Measurements from ENCODE around the gene DRAM2.
"Not testable (repeated sequence)": the region's sequence is repeated elsewhere in the genome, so short reads cannot be mapped to it uniquely, and the experiment has no call there.

Gene DRAM2

DNA sequence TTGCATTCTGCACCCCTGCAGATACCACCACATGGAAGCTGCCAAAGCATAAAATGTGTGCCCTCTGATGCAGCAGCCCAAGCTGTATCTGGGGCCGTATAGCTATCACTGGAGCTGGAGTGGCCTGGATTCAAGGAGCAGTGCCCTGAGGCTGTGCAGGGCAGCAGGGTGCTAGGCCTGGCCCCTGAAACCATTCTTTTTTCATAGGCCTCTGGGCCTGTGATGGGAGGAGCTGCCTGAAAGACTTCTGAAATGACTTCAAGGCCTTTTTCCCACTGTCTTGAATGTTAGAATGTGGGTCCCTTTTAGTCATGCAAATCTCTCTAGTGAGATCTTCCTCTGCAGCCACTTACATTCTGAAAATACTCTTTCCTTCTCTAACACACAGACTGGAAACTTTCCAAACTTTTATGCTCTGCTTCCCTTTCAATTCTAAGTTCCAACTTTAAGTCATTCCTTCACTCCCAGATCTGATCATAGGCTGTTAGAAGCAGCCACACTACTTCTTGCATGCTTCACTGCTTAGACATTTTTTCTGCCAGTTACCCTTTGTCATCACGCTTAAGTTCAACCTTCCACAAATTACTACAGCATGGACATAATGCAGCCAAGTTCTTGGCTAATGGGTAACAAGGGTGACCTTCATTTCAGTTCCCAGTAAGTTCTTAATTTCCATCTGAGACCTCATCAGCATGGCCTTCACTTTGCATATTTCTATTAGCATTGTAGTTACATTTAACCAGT lies 42.4 kb downstream of the DRAM2 start:
- CTCF ChIA-PET, result no interaction called here

DNA sequence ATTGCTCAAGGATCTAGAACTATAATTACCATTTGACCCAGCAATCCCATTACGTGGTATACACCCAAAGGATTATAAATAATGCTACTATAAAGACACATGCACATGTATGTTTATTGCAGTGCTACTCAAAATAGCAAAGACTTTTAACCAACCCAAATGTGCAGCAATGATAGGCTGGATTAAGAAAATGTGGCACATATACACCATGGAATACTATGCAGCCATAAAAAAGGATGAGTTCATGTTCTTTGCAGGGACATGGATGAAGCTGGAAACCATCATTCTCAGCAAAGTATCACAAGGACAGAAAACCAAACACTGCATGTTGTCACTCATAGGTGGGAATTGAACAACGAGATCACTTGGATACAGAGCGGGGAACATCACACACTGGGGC lies 44.5 kb downstream of the DRAM2 start:
- DNase-seq (ENCODE audit: low spot score); CTCF ChIA-PET; H3K27ac ChIP-seq; POLR2A ChIA-PET (ENCODE audit: low non-redundant PET): not testable (repeated sequence)

More for the DNA sequence above, 42.4 kb downstream of the DRAM2 start:
- TF ChIP-seq, protein P1, sequence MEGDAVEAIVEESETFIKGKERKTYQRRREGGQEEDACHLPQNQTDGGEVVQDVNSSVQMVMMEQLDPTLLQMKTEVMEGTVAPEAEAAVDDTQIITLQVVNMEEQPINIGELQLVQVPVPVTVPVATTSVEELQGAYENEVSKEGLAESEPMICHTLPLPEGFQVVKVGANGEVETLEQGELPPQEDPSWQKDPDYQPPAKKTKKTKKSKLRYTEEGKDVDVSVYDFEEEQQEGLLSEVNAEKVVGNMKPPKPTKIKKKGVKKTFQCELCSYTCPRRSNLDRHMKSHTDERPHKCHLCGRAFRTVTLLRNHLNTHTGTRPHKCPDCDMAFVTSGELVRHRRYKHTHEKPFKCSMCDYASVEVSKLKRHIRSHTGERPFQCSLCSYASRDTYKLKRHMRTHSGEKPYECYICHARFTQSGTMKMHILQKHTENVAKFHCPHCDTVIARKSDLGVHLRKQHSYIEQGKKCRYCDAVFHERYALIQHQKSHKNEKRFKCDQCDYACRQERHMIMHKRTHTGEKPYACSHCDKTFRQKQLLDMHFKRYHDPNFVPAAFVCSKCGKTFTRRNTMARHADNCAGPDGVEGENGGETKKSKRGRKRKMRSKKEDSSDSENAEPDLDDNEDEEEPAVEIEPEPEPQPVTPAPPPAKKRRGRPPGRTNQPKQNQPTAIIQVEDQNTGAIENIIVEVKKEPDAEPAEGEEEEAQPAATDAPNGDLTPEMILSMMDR (conservative IDR thresholded peaks at IDR 0.05; ENCODE audit: low read depth), result no peak
- POLR2A ChIA-PET (ENCODE audit: low non-redundant PET), result no interaction called here
- H3K27ac ChIP-seq, result no peak overlapping the region
- DNase-seq (ENCODE audit: low spot score), result no peak

DNA sequence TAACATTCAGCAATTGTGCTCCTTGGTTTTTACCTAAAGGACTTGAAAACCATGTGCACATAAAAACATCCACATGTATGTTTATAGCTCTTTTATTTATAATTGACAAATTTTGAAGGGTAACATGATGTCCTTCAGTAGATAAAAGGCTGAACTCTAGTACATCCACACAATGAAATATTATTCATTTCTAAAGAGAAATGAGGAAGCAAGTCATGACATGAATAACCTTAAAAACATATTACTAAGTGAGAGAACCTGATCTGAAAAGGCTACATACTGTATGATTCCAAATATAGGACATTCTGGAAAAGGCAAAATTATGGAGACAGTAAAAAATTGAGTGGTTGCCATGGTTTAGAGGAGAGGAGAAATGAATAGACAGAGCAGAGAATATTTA lies 50.3 kb downstream of the DRAM2 start:
- H3K27ac ChIP-seq, result no peak overlapping the region
- CTCF ChIA-PET, result no interaction called here
- POLR2A ChIA-PET (ENCODE audit: low non-redundant PET), result no interaction called here
- no peak for DNase-seq (ENCODE audit: low spot score)
- TF ChIP-seq, protein P1 (conservative IDR thresholded peaks at IDR 0.05; ENCODE audit: low read depth), result no peak

DNA sequence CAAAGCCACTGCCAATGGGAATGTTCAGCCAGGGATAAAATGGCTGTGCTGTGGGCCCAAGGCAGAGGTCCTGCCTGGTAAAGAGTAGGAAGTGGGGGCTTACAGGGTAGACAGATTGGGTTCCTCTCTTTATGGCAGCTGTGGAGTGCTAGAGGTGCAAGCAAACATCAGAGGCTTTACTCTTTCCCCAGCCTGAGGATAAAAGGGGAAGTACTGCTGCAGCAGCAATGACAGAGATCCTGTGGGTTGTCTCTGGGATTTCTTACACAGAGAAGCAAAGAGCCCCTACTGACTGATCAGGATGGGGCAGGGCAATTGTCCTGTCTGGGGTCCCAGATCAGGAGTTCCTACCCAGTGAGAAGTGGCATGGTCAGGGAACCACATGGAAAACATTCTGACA lies 54.2 kb downstream of the DRAM2 start:
- TF ChIP-seq, protein P1 (conservative IDR thresholded peaks at IDR 0.05; ENCODE audit: low read depth), result no peak
- DNase-seq (ENCODE audit: low spot score), result no peak
- ChIA-PET POLR2A (ENCODE audit: low non-redundant PET) (no interaction called here), CTCF (no interaction called here)
- H3K27ac ChIP-seq, result no peak overlapping the region

DNA sequence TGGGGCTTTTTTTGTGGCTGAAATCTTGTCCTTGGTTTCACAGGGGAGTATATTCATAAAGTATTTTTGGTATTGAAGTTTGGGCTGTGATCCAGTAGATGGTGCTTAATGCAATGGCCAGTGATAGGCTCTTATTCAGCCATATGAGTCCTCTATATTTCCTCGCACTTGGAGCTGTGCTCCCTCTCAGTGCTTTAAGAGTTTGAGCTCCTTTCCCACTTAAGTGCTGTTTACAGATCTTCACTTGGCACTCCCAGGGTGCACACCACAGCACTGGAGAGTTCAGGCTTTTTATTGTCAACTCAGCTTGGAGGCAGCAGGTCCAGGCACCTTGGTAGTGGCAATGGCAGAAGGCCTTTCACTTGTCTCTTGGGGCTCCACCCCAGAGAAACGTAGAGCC lies 54.9 kb downstream of the DRAM2 start:
- no peak overlapping the region for H3K27ac ChIP-seq
- CTCF ChIA-PET, result interaction anchor here (0.7 kb wide), 1 partner anchor 12 kb away, joined by 4 read pairs; no protein-coding TSS in a partner anchor
- no peak for DNase-seq (ENCODE audit: low spot score)
- TF ChIP-seq, protein P1 (conservative IDR thresholded peaks at IDR 0.05; ENCODE audit: low read depth), result no peak
- POLR2A ChIA-PET (ENCODE audit: low non-redundant PET), result no interaction called here

- POLR2A ChIA-PET (ENCODE audit: low non-redundant PET), result no interaction called here
- H3K27ac ChIP-seq, result no peak overlapping the region
- TF ChIP-seq, protein P1 (conservative IDR thresholded peaks at IDR 0.05; ENCODE audit: low read depth), result no peak
- CTCF ChIA-PET, result no interaction called here
- DNase-seq (ENCODE audit: low spot score), result no peak
These were observed 57.3 kb downstream of the DRAM2 start for GRCh38 chr1:111082421-111083203.

- CTCF ChIA-PET, result not testable (repeated sequence)
These were observed 60.6 kb downstream of the DRAM2 start for GRCh38 chr1:111079329-111079728.

GRCh38 chr1:111077312-111077711 lies 62.6 kb downstream of the DRAM2 start:
- DNase-seq (ENCODE audit: low spot score); POLR2A ChIA-PET (ENCODE audit: low non-redundant PET); CTCF ChIA-PET; H3K27ac ChIP-seq: not testable (repeated sequence)

More at GRCh38 chr1:111079329-111079728, 60.6 kb downstream of the DRAM2 start:
- POLR2A ChIA-PET (ENCODE audit: low non-redundant PET); DNase-seq (ENCODE audit: low spot score); H3K27ac ChIP-seq: not testable (repeated sequence)
